Smooth muscle cell of the brain vasculature (primary cell): ENCODE data around the gene ODAD4.

Experiments used
- DNase-seq: peaks from one replicate; pipeline ENCODE4 v3.0.0-alpha.2; 2012; ENCODE audit warnings: low read depth, low spot score

Gene ODAD4, protein sequence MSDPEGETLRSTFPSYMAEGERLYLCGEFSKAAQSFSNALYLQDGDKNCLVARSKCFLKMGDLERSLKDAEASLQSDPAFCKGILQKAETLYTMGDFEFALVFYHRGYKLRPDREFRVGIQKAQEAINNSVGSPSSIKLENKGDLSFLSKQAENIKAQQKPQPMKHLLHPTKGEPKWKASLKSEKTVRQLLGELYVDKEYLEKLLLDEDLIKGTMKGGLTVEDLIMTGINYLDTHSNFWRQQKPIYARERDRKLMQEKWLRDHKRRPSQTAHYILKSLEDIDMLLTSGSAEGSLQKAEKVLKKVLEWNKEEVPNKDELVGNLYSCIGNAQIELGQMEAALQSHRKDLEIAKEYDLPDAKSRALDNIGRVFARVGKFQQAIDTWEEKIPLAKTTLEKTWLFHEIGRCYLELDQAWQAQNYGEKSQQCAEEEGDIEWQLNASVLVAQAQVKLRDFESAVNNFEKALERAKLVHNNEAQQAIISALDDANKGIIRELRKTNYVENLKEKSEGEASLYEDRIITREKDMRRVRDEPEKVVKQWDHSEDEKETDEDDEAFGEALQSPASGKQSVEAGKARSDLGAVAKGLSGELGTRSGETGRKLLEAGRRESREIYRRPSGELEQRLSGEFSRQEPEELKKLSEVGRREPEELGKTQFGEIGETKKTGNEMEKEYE

DNA sequence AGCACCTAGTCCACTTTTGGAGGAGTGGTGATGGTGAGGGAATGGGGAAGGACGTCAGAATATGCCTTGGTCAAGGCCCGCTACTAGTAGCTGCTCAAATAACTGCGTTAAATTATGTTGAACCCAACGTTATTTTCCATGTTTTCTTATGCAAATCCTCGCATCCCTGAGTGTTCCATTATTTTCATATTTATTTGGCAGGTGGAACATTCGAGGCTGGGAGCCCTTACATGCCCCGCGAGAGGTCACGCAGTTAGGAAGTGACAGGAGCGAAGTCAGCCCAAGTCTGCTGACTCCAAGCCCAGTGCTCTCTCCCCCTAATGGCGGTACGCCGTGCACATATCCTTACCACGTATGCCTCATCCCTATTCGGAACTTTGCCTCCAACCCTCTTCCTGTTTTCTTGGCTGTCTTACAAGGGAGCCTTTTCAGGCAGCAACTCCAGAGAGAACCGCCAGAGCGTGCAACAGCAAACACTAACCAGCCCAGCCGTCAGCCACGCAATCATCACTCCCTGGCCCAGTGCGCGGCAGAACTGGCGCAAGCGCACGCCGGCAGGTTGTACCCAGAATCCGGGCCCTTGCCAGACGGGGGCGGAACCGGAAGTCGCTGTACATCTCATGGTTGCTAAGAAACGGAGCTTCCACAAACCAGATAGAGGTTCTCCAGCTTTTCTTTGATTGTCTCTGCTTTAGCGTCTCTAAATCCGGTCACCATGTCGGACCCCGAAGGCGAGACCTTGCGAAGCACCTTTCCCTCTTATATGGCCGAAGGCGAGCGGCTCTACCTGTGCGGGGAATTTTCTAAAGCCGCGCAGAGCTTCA is at the start of gene ODAD4:
ODAD4 (plus strand) TSS at position 609 of the 824 bp plus-strand sequence; CDS start at position 716, 107 bp downstream.
- peak; percentile 86 for DNase-seq

DNA sequence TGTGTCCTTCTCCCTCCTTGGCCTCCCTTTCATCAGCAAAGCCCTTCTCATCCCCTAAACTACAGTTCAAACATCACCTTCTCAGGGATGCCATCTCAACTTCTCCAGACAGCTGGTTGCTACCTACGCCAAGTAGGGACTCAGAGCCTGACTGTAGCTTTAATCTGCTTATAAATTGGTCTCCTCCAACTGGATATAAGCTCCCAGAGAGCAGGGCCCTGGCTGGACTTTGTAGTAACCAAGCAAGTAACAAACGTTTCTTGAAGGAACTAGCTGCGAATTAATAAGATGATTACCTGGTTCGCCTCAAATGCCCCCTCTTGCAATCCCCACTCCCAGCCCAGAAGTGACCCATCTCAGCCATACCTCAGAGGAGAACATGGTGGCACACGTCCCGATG is 47.7 kb upstream of the ODAD4 start:
- DNase-seq: no peak

DNA sequence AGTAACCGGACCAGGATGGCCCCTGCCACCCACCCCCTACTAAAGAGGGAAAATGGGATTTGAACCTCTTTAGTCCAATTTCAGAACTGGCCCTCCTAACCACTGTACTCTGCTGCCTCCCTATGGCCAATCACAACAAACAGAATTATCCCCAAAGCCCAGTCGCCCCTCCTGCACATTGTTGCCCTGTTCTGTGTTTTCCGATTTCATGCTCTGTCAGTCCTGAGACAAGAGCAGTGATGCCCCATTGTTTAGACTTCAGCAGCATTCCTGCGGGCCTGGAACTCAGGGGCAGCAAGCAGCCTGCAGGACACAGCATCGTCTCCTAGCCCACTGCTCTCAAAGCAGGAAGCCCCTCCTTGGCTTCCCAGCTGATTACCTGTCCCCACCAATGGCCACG is 44.7 kb upstream of the ODAD4 start:
- no peak for DNase-seq

DNA sequence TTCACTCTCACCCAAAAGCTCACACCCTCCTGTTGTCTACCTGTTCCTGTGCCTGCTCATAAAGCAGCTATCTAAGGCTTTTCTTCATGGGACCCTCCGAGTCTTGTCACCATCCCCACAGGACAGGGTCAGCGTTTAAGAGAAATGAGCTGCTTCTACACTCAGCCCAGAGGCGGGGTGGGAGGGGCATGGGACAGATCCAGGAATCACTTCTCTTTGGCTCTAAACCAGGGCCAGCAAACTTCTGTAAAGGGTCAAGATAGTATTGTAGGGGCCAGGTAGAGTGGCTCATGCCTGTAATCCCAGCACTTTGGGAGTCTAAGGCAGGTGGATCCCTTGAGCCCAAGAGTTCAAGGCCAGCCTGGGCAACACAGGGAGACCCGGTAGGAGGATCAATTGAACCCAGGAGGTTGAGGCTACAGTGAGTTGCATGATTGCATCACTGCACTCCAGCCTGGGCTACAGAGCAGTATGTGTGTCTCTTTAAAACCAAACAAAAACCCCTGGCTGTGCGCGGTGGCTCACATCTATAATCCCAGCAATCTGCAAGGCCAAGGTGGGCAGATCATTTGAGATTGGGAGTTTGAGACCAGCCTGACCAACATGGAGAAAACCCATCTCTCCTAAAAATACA is 42.0 kb upstream of the ODAD4 start:
- no peak for DNase-seq

DNA sequence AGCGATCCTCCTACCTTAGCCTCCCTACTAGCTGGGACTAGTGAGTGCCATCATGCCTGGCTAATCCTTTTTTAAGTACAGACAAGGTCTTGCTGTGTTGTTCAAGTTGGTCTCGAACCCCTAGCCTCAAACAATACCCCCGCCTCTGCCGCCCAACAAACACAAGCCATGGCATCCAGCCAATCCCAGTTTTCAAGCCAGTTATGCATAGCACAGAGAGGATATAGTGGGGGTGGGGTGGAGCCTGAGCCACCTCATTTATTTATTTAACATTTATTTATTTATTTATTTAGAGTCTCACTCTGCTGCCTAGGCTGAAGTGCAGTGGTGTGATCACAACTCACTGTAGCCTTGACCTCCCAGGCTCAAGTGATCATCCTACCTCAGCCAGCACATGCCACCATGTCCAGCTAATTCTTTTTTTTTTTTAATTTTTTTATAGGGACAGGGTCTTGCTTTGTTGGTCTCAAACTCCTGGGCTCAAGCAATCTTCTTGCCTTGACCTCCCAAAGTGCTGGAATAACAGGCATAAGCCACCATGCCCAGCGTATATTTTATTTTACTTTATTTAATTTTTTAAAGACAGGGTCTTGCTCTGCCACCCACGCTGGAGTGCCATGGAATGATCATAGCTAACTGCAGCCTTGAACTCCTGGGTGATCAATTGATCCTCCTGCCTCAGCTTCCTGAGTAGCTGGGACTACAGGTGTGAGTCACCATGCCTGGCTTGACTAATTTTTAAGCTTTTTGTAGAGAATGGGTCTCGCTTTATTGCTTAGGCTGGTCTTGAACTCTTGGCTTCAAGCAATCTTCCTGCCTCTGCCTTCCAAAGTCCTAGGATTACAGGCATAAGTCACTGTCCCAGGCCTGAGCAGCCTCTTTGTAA is 39.0 kb upstream of the ODAD4 start:
- no peak for DNase-seq

DNA sequence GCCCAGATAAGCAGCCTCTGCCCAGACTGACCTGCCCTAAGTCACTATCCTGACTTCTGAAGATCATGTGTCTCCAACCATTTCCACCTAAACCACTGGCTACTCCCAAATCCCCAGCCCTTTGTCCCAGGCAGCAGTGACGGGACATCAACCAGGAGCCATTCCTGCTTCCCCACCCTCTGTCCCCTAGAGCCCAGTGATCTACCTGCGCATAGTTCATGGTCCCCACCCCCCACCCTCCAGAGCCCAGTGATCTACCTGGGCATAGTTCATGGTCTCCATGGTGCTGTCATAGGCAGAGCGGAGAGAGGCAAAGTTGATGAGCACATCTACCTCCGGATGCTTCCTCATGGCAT is 38.4 kb upstream of the ODAD4 start:
- no peak for DNase-seq

DNA sequence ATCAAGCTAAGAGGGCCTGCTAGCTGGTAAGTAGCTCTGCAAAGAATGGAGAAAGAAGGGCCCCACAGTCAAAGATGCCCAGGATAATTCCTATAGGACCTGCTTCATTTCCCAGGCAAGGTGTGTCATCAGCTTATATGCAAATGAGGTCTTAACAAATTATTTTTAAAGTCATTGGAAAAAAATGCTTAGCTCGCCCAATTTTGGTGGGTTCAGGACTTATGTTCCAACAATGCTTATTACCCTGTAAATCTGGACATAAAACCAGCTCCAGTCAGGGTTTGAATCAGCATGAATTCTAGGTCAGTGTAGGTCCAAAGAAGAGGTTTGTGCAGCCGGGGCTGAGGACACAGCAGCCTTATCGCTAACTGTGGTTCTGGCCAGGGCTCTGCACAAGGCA is 37.0 kb upstream of the ODAD4 start:
- DNase-seq: no peak

DNA sequence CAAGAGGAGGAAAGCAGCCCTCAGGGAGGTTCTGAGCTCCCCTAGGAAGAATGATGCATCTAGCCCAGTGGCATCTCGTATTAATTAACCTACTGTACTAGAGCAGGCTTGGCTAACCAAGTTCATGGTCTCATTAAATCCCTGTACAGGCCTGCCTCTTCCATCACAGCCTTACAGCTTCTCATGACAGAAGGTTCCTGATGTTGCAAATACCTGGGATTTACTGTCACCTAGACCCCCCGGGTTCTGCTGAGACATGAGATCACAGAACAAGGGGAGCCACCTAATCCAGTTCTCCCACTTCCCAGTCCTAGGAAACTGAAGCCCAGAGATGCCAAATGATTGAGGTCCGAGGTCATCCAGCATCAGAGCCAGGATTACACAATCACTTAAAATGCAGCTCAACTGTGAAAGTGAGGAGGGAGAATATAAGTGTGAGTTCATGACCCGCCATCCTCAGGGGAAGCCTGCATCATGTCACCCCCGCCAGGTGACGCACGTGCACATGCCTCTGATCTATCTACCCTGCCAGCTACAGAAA is 35.6 kb upstream of the ODAD4 start:
- peak; percentile 71 for DNase-seq

DNA sequence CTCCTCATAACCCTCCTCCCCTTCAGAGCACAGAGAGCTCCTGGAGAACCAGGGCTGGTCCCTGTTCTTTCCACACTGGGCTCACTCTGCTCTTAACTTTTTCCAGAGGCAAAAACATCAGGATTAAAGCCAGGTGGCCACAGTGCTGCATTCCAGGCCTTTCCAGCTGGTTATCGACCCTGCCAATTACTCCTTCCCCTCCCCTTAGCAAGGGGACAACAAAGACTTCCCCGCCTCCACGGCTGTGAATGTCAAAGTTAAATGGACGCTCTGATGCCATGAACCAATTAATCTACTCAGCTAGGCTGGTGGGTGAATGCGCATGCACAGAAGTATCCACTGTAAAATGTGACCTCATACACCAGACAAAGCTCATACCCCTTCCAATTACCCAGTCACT is 34.8 kb upstream of the ODAD4 start:
- DNase-seq: no peak

DNA sequence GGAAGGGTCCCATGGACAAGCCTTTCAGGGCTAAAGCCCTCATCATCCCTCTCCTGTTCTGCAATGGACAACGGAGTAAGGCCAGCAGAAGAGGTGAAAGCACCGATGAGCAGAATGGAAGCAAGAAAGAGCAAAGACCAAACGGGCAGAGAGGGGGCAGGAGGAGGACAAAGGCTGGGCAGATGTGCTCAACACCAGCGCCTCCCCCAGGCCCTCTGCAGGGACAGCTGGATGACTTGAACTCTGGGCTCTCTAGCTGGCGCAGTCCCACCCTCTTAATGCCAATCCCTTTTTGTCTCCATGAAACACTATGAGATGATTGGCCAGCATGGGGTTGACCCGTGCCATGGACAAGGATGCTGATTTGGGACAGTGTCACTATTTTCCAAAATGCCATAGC is 33.7 kb upstream of the ODAD4 start:
- no peak for DNase-seq

DNA sequence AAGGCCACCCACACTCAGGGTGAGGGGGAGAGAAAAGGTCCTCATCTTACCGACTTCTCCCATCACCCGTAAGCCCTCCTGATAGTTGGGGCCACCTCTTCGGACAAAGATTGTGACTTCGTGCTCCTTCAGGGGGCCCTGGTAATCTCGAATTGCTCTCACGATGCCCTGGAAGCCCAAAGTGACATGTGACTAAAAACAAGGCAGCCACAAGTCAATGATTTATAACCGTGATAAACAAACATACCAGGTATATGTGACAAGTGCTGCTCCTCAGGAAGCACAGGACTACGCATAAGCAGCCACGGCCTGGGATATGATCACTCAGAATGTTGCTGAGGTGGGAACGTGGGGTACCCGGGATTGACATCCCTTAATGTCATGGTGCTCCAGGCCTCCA is 28.8 kb upstream of the ODAD4 start:
- no peak for DNase-seq

DNA sequence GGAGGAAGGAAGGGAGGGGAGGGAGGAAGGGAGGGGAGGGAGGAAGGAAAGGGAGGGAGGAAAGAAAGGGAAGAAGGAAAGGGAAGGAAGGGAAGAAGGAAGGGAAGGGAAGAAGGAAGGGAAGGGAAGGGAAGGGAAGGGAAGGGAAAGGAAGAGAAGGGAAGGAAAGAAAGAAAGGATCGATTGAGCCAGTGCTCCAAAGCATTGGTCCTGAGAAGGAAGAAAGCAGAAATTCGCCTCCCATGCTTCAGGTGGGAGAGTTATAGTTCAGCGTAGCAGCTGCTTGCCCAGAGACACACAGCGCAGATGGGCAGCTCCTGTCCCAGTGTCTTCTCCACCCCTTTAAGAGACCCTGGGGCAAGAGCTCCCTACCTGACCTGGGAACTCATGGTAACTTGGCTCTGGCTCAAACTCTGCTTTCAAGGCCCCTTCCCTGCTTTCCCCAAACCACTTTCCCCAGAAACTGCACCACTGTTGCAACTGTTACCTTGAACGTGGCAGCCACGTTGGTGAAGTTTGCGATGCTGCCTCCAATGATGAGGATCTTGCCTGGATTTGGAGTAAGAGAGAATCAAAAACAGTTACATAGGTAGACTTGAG is 26.1 kb upstream of the ODAD4 start:
- no peak for DNase-seq

DNA sequence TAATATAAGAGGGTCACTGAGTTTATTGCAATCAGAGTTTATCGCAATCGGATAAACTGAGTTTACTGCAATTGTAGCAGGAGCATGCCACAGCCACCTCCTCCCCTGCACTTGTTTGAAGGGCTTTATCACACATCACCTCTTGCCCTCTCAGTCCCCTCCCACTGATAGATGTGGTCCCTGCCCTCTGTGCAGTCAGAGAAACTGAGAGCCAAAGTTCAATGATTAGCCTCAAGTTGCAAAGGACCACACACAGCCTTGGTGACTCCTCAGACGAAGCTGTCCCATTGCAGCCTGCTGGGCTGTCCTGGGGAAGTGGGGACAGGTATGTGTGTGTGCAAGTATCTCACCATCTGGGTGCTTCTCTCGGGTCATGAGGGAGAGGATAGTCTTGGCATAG is 25.2 kb upstream of the ODAD4 start:
- DNase-seq: no peak

DNA sequence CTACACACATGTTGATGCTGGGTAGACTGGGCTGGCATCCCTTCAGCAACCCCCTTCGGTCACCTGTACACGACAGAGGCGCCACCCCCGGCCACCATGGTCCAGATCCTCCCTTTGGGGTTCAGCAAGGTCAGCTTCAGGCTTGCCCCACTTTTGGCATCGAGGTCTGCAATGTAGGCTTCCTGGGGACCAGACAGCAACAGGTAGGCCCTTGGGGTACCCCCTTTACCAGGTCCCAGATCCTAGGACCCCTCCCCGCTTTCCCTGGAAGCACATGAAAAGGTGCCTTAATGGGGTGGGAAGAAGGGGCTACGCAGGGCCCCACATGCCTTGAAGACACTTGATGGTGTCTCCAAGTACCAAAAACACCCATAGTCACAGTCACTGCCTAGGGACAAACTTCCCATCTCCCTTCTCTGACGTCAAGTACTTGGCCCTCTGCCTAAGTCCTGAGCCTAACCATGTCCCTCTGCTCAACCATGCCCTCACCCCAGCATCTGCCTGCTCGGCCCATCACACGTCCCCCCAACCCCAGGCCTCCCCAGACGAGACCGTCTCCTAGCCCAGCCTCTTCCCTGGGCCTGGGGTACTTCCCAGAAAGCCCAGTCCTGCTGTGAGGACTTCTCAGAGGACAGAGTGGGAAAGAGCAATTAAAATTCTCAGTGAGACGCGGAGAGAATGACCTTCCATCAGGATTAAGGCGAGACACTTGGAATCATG is 23.8 kb upstream of the ODAD4 start:
- DNase-seq: no peak

DNA sequence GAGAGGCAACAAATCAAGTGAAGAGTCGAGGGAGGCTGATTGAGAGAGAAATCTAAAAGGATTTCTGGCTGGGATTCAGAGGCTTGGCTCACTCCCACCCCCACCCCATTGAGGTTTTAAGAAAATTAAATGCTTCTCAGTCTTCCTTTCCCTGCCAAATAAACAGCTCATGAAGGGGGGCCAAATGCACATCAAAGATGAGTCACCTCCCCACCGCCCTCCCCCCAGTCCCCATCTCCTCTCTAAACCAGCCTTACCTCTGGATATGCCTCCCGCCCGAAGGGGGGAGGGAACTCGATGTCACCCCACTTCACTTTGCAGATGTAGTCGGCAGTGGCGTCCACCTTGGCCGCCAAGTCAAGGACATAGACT is 23.2 kb upstream of the ODAD4 start:
- DNase-seq: no peak

DNA sequence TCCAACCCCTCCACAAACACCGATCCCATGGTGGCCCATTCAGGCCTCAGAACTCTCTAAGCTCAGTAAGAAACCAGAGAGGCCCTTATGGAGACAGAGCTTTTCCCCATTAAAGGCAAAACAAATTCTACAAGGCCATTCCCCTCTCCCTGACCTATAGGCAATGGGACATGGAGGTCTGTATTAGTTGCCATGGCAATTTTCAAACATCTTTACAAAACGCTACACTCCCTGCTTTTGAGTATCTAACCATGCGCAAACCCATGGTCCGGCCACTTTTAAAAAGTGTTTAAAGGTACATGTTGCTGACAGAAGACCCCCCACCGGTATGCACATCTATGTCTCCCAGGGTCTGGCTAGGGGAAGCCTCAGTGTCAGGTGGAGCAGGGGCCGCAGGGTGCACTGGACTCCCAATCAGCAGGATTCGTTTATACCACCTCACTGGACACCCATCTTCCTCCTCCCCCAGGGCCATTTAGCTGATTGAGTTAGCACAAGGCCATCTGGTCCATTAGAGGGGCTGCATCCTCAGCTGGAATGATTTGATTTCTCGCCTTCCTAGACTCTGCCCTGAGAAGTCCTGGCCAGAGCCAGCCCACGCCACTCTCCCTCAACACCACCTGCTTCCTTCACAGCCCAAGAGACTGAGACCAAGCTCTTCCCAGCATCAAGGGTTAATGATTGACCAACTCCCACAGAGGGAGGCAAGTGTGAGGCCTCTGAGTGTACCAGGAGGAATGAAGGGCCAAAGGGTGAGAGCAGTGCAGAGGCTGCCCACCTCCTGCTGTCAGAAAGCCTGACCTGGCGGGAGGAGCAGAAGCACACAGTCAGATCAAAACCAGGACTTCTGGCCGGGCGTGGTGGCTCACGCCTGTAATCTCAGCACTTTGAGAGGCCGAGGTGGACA is 22.5 kb upstream of the ODAD4 start:
- no peak for DNase-seq

DNA sequence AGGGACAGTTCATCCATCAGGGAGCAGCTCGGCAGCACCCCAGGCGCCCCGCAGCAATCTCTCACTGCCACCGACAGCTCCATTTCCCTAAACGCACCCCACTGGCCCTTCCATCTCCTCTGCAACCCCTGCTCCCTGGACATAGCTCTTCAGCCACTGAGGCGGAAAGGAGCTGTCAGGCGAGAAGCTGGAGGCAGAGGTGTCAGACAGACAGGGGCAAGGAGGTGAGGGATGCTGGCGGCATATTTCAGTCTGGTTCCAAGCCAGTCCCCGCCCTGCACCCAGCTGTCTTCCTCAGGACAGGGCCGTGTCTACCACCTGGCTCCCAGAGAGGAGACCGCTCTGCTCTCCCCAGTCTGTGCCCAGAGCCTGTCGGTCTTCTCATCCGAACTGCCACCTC is 21.3 kb upstream of the ODAD4 start:
- no peak for DNase-seq

DNA sequence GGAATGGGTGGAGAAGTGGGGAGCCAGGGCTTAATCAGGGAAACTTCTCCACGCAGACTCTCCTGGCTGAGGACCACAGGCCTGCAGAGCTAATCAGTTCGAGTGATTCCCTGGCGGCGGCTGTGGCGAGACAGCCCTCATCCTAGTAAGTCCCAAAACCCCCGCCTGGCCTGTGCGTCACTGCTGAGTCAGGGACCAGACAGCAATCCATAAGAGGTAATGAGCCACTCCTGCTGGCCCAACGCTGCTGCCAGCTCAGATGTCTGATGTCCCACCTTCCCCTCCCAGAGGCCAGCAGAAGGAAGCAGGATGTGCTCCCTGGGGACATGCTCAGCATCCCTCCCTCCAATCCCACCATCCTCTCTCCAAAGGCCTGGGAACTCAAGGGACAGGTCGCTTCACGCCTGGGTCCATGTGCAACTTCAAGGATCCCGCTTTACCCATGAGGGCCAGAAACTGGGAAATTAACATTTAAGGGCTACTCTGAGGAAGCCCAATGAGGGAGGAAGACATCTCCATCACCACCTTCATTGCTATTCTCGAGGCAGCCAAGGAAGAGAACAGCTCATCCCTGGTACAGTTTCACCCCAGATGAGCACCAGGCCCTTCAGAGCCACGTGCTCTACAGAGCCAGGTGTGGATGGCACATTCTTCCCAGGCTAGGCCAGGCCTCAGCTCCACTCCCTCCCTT is 19.6 kb upstream of the ODAD4 start:
- peak; percentile 68 for DNase-seq
